HepG2 (cell line): ENCODE data around the gene IBA57. TPM values are rescaled to one million over a fixed set of nuclear protein-coding genes. Genes with fewer than 3 reads are reported as not detected.
A peak's percentile ranks its signal among the peaks of the same experiment; 100 is the strongest.

ENCODE experiments used
- ARID4A ChIP-seq: sonication (generic); formaldehyde crosslinking; IDR thresholded peaks from 2 replicates; pipeline ENCODE4 v1.5.0; 2020; ENCODE audit warnings: mild to moderate bottlenecking, missing genetic modification reagents, borderline replicate concordance
- ATF7-NPFF ChIP-seq: sonication (generic); formaldehyde crosslinking; IDR thresholded peaks from 2 replicates; pipeline ENCODE4 v1.8.1; 2023; ENCODE audit warnings: mild to moderate bottlenecking, low read depth, missing genetic modification reagents, moderate library complexity
- DZIP1 ChIP-seq: sonication (generic); formaldehyde crosslinking; IDR thresholded peaks from 2 replicates; pipeline ENCODE4 v1.5.0; 2020; ENCODE audit warnings: mild to moderate bottlenecking, missing genetic modification reagents
- GMEB1 ChIP-seq: sonication (generic); formaldehyde crosslinking; IDR thresholded peaks from 2 replicates; pipeline ENCODE4 v1.5.1; 2020; ENCODE audit warnings: missing genetic modification reagents, mild to moderate bottlenecking, borderline replicate concordance
- ZFY ChIP-seq: sonication (generic); formaldehyde crosslinking; IDR thresholded peaks from 2 replicates; pipeline ENCODE4 v1.4.0; 2020; ENCODE audit warnings: missing genetic modification reagents
- ZNF230 ChIP-seq: sonication (generic); formaldehyde crosslinking; IDR thresholded peaks from 2 replicates; pipeline ENCODE4 v1.4.0; 2020; ENCODE audit warnings: mild to moderate bottlenecking, missing genetic modification reagents
- ZNF407 ChIP-seq: sonication (generic); formaldehyde crosslinking; IDR thresholded peaks from one replicate; pipeline ENCODE4 v1.5.1; 2020; ENCODE audit warnings: mild to moderate bottlenecking, missing genetic modification reagents; ENCODE audit errors: not compliant biosample characterization
- ZNF790 ChIP-seq: sonication (generic); formaldehyde crosslinking; IDR thresholded peaks from 2 replicates; pipeline ENCODE4 v1.8.0; 2022; ENCODE audit warnings: missing genetic modification reagents, mild to moderate bottlenecking, borderline replicate concordance
- polyA plus RNA-seq, 8 experiments: library from polyadenylated mRNA; depleted of rRNA in 3 of 8; stranded (reverse) in 7 of 8; unstranded in 1 of 8; fragments of >200 nt; fragmentation: Illumina TruSeq in 4 of 8; extraction: Trizol in 4 of 8; gene quantifications; 2 replicates each; pipeline versions ENCODE4 v1.2.1 to v1.2.3, GENCODE V29; 2011 to 2016; ENCODE audit warnings: low read depth in 4 of 8, missing spikeins in 1 of 8, mixed read lengths in 1 of 8; ENCODE audit not compliant: insufficient read depth in 1 of 8
- total RNA-seq, 5 experiments: library from RNA; depleted of rRNA; stranded (reverse); fragments of >200 nt; fragmentation: Illumina TruSeq; extraction: Trizol; gene quantifications; 2 replicates each; pipeline ENCODE4 v1.2.3, GENCODE V29; 2016; ENCODE audit warnings: low read depth in 1 of 5

Gene IBA57
- total and polyA plus RNA-seq, 2 of the 13 experiments (the other 11 are each of a cell fraction or from before 2014, with no cell fraction given), result 2.3 to 10.2 TPM

- peak; percentile 16 for TF ChIP-seq ZNF407 (CRISPR knock-in tag)
- 0 out of 2 replicates have a peak, but pooled peaks have one; percentile 44 for TF ChIP-seq DZIP1
- peak; percentile 28; the same call in 1 of the 2 replicates for TF ChIP-seq ZFY (CRISPR knock-in tag)
- 0 out of 2 replicates have a peak, but pooled peaks have one; percentile 38 for TF ChIP-seq ATF7-NPFF (CRISPR knock-in tag)
- TF ChIP-seq GMEB1 (CRISPR knock-in tag), result peak; percentile 23; the same call in 1 of the 2 replicates
- TF ChIP-seq ZNF790 (CRISPR knock-in tag), result 0 out of 2 replicates have a peak, but pooled peaks have one; percentile 47
- peak; percentile 43; the same call in 1 of the 2 replicates for TF ChIP-seq ZNF230 (CRISPR knock-in tag)
- peak; percentile 41; the same call in 1 of the 2 replicates for TF ChIP-seq ARID4A (CRISPR knock-in tag)
Measured at GRCh38 chr1:228141226-228142044, 24.2 kb upstream of the IBA57 start (continued).
